C4-2B (cell line): ENCODE results near the gene EIF3L.

Experiments
- H3K27ac ChIP-seq: fragments of 450-650 bp; 2 replicates; pipeline ENCODE4 v1.5.1; 2017
- CTCF ChIP-seq: fragments of 450-650 bp; conservative IDR thresholded peaks from 2 replicates; pipeline ENCODE4 v1.5.1; 2017; ENCODE audit warnings: mild to moderate bottlenecking
- ZFX ChIP-seq: fragments of 450-650 bp; IDR thresholded peaks from 2 replicates; pipeline ENCODE4 v1.6.1; 2017

Gene EIF3L

GRCh38 chr22:37913233-37913721 is 64.1 kb downstream of the EIF3L start:
- H3K27ac ChIP-seq, result no peak overlapping the region
- TF ChIP-seq CTCF, result no peak
- no peak for TF ChIP-seq ZFX

- no peak overlapping the region for H3K27ac ChIP-seq
- TF ChIP-seq CTCF, result no peak
Measured at GRCh38 chr22:37916311-37916710, 67.1 kb downstream of the EIF3L start.

- TF ChIP-seq CTCF (no peak), ZFX (no peak)
- H3K27ac ChIP-seq, result no peak overlapping the region
Measured at GRCh38 chr22:37917874-37918548, 68.8 kb downstream of the EIF3L start.

- H3K27ac ChIP-seq, result no peak overlapping the region
- TF ChIP-seq CTCF (no peak), ZFX (no peak)
Measured at GRCh38 chr22:37918580-37919270, 69.5 kb downstream of the EIF3L start.

GRCh38 chr22:37920126-37920525 is 70.9 kb downstream of the EIF3L start:
- TF ChIP-seq CTCF, result no peak
- no peak for TF ChIP-seq ZFX
- H3K27ac ChIP-seq, result no peak overlapping the region

GRCh38 chr22:37922191-37922590 is 73.0 kb downstream of the EIF3L start:
- no peak overlapping the region for H3K27ac ChIP-seq

More at GRCh38 chr22:37922191-37922590, 73.0 kb downstream of the EIF3L start:
- TF ChIP-seq CTCF, result no peak
- no peak for TF ChIP-seq ZFX
